ENCODE results near the gene TIMM17A. TPM values are rescaled to one million over a fixed set of nuclear protein-coding genes. Genes with fewer than 3 reads are reported as not detected.

Gene TIMM17A
- total RNA-seq, 1 donor from 2014 or later = 46.5 TPM

GRCh38 chr1:201921952-201922558 lies 33.2 kb upstream of the TIMM17A start:
- no peak for DNase-seq (ENCODE audit: low spot score in 2 of 2, unreplicated experiment in 2 of 2)
- Mint-ChIP-seq H3K27ac (no peak overlapping the region), H3K4me3 (no peak overlapping the region), H3K9me3 (peaks cover 6% of the 10 kb centered on the region), H3K4me1 (peaks cover 20% of the 10 kb centered on the region), H3K36me3 (peaks cover 5% of the 10 kb centered on the region), H3K27me3 (ENCODE audit: low read depth) (peaks cover 3% of the 10 kb centered on the region)
- no peak for TF ChIP-seq CTCF (IDR thresholded peaks at IDR 0.05; ENCODE audit: unreplicated experiment)

GRCh38 chr1:201925301-201925567 lies 30.1 kb upstream of the TIMM17A start:
- Mint-ChIP-seq H3K27me3 (ENCODE audit: low read depth) (no peaks in the 10 kb centered on the region), H3K4me1 (peaks cover 7% of the 10 kb centered on the region), H3K9me3 (peaks cover 6% of the 10 kb centered on the region), H3K36me3 (peaks cover 5% of the 10 kb centered on the region), H3K4me3 (no peak overlapping the region), H3K27ac (peak overlapping the region; percentile 34)
- no peak for DNase-seq (ENCODE audit: low spot score in 2 of 2, unreplicated experiment in 2 of 2)
- no peak for TF ChIP-seq CTCF (IDR thresholded peaks at IDR 0.05; ENCODE audit: unreplicated experiment)

- Mint-ChIP-seq H3K27me3 (ENCODE audit: low read depth) (no peaks in the 10 kb centered on the region), H3K27ac (no peak overlapping the region), H3K4me3 (no peak overlapping the region), H3K4me1 (peaks cover 7% of the 10 kb centered on the region), H3K9me3 (peaks cover 6% of the 10 kb centered on the region), H3K36me3 (peaks cover 5% of the 10 kb centered on the region)
- no peak for TF ChIP-seq CTCF (IDR thresholded peaks at IDR 0.05; ENCODE audit: unreplicated experiment)
- DNase-seq (ENCODE audit: low spot score in 2 of 2, unreplicated experiment in 2 of 2) = no peak
Measured at GRCh38 chr1:201925981-201926645, 29.2 kb upstream of the TIMM17A start.

DNA sequence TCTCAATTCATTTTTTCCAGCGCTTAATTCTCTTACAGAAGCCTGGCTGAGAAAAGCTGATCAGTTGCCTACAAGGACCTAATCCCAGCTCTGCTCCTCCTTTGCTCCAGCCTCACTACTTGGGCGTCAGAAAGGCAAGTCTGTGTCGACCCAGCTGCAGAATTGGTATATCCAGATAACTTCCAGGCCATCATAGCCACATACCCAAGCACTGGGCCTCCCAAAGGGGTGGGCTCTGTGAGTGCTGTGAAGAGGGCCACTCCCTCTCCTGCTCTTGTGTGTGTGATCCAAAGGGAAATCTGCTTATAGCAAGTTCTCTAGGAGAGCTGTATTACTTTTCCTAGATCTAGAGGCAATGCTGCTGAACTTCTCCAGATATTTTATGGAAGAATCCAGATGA lies 27.0 kb upstream of the TIMM17A start:
- no peaks in the 10 kb centered on the region for H3K36me3 Mint-ChIP-seq
- H3K27me3 Mint-ChIP-seq (ENCODE audit: low read depth) = no peaks in the 10 kb centered on the region
- H3K4me3 Mint-ChIP-seq = no peak overlapping the region
- DNase-seq (ENCODE audit: low spot score in 2 of 2, unreplicated experiment in 2 of 2) = no peak
- H3K27ac Mint-ChIP-seq = no peak overlapping the region
- no peak for TF ChIP-seq CTCF (IDR thresholded peaks at IDR 0.05; ENCODE audit: unreplicated experiment)
- H3K4me1 Mint-ChIP-seq = peaks cover 7% of the 10 kb centered on the region
- H3K9me3 Mint-ChIP-seq = no peaks in the 10 kb centered on the region

DNA sequence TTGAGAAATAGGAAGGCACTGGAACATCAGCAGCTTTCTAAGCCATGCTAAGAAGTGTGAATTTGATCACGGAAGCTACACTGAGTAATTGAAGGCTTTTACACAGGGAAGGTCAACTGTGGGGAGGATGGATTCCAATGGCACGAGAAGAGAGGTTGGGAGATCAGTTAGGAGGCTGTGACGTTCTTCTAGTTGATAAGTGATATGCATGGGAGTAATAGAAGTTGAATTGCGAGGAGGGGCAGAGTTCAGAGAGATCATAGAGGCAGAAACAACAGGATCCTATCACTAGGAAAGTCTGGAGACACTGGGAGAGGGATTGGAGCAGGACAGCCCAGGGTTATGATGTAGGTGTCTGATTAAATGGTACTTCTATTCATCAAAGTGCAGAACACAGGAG lies 25.2 kb upstream of the TIMM17A start:
- Mint-ChIP-seq H3K4me1 (peaks cover 6% of the 10 kb centered on the region), H3K4me3 (no peak overlapping the region), H3K36me3 (no peaks in the 10 kb centered on the region), H3K27ac (no peak overlapping the region), H3K27me3 (ENCODE audit: low read depth) (no peaks in the 10 kb centered on the region), H3K9me3 (no peaks in the 10 kb centered on the region)
- no peak for TF ChIP-seq CTCF (IDR thresholded peaks at IDR 0.05; ENCODE audit: unreplicated experiment)
- DNase-seq (ENCODE audit: low spot score in 2 of 2, unreplicated experiment in 2 of 2) = no peak

Data from mesothelial cell of epicardium (in vitro differentiated cells).